ENCODE data around the gene SHROOM2.
"Not testable (repeated sequence)": the region's sequence is repeated elsewhere in the genome, so short reads cannot be mapped to it uniquely, and the experiment has no call there.

- TF ChIP-seq, protein P1, sequence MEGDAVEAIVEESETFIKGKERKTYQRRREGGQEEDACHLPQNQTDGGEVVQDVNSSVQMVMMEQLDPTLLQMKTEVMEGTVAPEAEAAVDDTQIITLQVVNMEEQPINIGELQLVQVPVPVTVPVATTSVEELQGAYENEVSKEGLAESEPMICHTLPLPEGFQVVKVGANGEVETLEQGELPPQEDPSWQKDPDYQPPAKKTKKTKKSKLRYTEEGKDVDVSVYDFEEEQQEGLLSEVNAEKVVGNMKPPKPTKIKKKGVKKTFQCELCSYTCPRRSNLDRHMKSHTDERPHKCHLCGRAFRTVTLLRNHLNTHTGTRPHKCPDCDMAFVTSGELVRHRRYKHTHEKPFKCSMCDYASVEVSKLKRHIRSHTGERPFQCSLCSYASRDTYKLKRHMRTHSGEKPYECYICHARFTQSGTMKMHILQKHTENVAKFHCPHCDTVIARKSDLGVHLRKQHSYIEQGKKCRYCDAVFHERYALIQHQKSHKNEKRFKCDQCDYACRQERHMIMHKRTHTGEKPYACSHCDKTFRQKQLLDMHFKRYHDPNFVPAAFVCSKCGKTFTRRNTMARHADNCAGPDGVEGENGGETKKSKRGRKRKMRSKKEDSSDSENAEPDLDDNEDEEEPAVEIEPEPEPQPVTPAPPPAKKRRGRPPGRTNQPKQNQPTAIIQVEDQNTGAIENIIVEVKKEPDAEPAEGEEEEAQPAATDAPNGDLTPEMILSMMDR (IDR thresholded peaks at IDR 0.05 in 2 of 3, conservative IDR thresholded peaks at IDR 0.05 in 1 of 3; ENCODE audit: borderline replicate concordance in 1 of 3, insufficient read depth in 1 of 3, low read depth in 2 of 3, low read length in 2 of 3), result not testable (repeated sequence)
- TF ChIP-seq EZH2phosphoT487 (IDR thresholded peaks at IDR 0.05; ENCODE audit: borderline replicate concordance); ATF3 (IDR thresholded peaks at IDR 0.05); POLR2A (IDR thresholded peaks at IDR 0.05; ENCODE audit: borderline replicate concordance, extremely low read depth, insufficient read depth, insufficient read length); CEBPB (IDR thresholded peaks at IDR 0.05; ENCODE audit: low read depth); POLR2AphosphoS5 (IDR thresholded peaks at IDR 0.05; ENCODE audit: low read depth, low read length); ZFX (IDR thresholded peaks at IDR 0.05); ZNF274 (IDR thresholded peaks at IDR 0.05; ENCODE audit: low read depth, low read length): not testable (repeated sequence)
These were observed 24.9 kb downstream of the SHROOM2 start for GRCh38 chrX:9811086-9811485.

Data from HCT116 (cell line).